Putamen (tissue), 1 donor: Measurements from ENCODE around the gene APOBEC3B.
"Not testable (repeated sequence)": the region's sequence is repeated elsewhere in the genome, so short reads cannot be mapped to it uniquely, and the experiment has no call there.

Source experiments
- DNase-seq: peaks from one replicate; pipeline ENCODE4 v3.0.0-alpha.2; 2016; ENCODE audit warnings: low spot score

Gene APOBEC3B

DNA sequence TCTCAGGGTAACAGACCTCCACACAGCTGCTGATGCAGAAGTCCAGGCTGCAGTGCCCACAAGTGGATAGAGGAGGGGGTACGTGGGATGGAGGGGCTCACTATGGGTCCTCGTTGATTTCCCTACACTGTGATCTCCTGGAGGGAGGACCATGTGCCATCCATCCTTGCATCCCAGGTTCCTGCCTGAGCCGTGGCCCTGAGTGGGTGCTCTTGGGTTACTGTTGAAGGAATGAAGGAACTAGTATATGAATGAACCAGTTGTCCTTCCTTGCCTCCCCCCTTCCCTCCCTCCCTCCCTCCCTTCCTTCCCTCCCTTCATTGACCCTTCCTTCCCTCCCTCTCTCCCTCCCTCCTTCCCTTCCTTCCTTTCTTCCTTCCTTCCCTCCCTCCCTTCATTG is 15.4 kb downstream of the APOBEC3B start:
- no peak for DNase-seq

DNA sequence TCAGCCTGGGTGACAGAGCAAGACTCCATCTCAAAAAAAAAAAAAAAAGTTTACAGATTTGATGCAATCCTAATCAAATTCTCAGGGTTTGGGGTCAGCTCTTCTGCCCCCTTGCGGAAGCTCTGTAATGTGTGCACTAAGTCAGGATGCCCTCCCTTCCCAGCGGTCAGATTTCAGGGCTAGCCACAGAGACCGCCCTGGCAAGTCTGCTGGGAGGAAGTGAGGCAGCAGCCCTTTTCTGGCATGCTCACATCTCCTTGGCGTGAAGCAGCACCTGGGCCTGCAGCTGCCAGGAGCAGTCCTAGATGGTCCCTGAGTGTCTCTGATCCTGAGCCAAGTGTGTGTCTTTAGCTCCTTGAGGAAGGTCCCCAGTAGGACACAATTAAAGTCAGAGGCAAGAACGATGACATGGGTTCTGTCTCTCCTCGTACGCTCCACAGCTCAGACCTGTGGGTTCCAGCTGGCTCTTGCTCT is 21.1 kb downstream of the APOBEC3B start:
- DNase-seq = peak; percentile 53

DNA sequence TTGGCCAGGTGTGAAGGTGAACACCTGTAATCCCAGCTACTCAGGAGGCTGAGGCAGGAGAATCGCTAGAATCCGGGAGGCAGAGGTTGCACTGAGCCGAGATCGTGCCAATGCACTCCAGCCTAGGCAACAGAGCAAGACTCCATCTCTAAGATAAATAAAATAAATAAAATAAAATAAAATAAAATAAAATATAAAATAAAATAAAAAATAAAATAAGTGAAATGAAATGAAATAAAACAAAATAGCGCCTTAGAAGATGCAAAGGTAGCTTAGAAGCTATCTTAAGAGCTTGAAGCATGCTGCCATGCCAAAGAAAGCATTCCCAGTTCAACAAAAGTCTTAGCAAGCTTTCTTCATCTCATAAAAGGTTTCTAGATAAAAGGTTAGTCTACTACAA is 25.0 kb downstream of the APOBEC3B start:
- DNase-seq = no peak

DNA sequence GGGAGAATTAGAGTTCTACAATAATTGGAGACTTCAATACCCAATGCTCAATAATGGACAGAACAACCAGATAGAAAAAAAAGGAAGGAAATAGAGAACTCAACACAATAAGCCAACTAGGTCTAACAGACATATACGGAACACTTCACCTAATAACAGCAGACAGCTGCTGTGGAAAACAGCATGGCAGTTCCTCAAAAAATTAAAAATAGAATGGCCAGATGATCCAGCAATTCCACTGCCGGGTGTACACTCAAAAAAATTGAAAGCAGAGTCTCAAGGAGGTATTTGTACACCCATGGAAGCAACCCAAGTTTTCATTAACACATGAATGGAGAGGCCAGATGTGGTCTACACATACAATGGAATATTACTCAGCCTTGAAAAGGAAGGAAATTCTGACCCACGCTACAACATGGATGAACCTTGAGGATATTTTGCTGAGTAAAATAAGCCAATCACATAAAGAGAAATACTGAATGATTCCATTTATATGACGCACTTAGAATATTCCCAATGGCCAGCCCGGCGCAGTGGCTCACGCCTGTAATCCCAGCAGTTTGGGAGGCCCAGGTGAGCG is 26.2 kb downstream of the APOBEC3B start:
- DNase-seq = not testable (repeated sequence)

DNA sequence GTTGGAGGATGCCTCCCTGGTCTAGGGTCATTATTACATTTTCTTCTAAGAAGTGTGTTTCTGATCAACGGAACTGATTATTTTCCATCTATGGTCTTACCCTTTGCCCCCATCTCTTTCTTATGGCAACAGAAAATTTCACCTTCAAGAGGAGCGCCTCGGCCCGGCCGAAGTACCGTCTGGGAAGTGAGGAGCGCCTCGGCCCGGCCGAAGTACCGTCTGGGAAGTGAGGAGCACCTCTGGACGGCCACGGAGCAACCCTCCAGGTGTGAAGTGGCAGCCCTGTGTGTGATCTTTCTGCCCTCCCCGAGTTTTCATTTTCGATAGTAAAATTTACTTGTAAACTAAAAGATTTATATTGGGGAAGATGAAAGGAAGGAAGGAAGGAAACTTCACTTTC is 28.8 kb downstream of the APOBEC3B start:
- no peak for DNase-seq

DNA sequence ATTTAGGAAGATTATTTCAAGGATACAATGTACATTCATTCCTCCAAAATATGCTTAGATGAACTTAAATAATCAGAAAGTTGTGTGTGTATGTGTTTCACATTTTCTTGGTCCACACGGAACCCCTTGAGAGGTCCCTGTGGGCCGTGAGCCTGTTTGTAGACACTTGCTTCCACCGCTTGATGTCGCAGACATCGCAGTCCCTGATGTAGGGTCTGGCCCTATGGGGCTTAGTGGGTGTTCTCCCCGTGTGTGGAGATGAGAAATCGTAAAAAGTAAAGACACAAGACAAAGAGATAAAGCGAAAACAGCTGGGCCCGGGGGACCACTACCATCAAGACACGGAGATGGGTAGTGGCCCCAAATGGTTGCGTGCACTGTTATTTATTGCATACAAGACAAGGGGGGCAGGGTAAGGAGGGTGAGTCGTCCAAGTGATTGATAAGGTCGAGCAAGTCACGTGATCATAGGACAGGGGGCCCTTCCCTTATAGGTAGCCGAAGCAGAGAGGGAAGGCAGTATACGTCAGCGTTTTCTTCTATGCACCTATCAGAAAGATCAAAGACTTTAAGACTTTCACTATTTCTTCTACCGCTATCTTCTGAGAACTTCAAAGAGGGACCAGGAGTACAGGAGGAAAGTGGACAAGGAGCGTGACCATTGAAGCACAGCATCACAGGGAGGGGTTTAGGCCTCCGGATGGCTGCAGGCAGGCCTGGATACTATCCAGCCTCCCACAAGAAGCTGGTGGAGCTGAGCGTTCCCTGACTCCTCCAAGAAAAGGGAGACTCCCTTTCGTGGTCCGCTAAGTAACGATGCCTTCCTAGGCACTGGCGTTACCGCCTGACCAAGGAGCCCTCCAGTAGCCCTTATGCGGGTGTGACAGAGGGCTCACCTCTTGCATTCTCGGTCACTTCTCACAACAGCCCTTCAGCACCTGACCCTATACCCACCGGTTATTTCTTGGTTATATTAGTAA is 30.7 kb downstream of the APOBEC3B start:
- DNase-seq = no peak

DNA sequence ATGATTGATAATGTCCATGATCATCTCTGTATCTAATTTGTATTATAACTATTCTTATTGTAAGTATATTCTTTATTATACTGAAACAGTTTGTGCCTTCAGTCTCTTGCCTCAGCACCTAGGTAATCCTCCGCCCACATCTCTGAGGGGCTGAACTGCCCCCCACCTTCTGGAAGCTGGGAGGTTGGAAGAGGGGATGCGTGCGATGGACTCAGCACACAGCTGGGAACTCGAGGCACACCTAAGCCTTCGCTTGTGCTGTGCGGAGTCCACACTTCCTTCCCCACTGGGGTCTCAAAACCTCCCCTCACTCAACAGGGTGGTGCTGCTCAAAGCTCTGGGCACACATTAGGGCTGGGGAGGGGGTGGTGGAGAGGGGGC is 31.4 kb downstream of the APOBEC3B start:
- DNase-seq = not testable (repeated sequence)

DNA sequence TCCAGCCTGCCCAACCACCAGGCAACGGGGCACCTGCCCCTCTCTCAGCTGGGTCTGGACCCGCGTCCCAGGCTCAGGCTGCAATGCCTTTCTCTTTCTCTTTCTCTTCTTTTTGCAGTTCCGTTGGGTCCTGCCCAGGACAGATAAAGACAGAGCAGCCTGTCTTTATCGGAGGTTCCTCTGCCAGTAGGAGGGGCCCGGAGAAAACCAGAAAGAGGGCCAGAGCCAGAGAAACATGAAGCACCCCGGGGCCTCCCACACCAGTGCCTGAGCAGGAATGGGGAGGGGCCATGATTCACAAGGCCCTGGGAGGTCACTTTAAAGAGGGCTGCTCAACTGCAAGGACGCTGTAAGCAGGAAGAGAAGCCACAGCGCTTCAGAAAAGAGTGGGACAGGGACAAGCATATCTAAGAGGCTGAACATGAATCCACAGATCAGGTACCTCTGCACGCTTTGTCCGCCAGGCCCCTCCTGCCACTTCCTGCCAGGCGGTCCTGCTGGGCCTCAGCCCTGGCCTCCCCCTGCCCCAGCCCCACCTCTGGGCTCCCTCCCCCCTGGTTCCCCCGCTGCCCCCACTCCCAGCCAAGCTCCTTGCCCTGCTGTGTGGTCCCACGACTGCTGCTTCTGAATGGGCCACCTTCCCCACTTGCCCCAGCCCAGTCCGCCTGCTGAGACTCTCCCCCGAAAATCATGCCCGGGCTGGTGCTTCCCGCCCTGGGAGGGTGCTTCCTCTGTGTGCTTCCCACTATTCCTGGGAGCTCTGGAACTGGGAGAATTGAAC is 32.0 kb downstream of the APOBEC3B start, which contains the start of gene APOBEC3C:
TSS of gene APOBEC3C (plus strand) at position 316 of the 781 bp plus-strand sequence. CDS start at position 422, 106 bp downstream.
- DNase-seq = peak; percentile 21

DNA sequence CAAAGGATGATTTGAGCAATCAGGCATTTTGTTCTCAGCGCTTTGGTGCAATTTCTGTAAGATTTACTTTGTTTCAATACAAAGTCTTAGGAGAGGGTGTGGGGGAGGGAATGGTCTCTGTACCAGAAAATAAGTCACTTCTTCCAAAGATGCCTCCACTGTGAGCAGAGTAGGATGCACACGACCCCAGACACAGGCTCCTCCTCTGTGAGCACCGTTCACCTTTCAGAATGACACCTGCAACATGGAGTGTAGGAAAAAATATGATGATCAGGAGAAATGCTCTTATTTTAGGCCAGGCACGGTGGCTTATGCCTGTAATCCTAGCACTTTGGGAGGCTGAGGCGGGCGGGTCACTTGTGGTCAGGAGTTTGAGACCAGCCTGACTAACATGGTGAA is 32.6 kb downstream of the APOBEC3B start:
- not testable (repeated sequence) for DNase-seq

DNA sequence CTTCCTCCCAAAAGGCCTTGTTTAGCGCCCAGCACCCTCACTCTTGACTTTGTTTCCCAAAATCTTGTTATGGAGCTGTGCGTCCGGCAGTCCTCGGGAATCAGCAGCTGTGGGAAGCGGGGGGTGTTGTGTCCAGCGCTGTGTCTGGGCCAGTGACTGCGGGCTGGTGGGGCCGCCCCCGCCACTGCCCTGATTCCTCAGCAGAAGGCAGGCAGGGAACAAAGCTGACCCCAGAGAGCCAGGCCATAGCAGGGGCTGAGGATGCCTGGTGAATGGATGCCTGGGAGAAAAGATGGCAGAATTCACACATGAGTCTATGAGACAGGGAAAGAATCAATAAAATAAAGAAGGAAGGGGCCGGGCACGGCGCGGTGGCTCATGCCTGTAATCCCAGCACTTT is 34.4 kb downstream of the APOBEC3B start:
- DNase-seq = no peak

DNA sequence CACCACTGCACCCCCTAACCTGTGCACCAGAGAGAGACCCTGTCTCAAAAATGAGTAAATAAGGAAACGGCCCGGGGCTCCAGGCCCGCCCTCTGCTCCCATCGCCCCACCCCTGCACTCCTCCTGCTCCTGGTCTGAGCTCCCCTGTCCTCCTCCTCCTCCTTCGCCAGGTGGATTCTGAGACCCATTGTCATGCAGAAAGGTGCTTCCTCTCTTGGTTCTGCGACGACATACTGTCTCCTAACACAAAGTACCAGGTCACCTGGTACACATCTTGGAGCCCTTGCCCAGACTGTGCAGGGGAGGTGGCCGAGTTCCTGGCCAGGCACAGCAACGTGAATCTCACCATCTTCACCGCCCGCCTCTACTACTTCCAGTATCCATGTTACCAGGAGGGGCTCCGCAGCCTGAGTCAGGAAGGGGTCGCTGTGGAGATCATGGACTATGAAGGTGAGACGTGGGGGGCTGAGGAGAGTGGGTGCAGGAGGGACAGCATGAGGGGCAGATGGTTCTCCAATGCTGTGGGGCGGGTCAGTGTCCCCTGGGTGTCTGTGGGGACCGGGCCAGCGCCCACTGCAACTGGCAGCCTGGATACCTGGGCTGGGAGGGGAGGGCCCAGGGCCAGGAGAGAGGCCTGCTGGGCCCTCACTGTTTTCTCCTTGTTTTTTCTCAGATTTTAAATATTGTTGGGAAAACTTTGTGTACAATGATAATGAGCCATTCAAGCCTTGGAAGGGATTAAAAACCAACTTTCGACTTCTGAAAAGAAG is 35.6 kb downstream of the APOBEC3B start:
- DNase-seq = no peak

DNA sequence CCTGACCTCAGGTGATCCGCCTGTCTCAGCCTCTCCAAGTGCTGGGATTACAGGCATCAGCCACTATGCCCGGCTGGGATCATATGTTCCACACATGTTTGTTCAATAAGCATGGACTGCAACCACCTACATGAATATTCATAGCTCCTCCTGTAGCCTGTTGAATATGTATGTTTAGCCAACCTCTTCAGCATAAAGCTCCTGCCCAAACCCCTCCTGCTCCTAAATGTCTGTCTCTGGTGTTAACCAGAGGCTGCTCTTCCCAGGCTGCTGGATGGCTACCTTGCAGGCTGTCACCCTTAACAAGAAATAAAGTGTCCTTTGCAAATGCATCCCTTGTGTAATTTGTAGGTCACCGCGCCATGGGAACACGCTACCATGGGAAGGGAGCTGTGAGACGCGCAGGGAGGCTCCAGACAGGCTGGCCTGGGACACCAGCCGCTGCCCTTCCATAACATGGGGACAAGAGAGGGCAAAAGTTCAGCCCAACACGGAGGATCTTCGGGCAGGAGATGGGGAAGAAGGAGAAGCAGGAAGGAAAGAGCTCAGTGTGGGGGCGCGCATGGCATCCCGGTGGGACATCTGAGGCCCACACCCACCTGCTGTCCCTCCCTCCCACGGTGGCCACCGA is 38.0 kb downstream of the APOBEC3B start:
- DNase-seq = not testable (repeated sequence)

DNA sequence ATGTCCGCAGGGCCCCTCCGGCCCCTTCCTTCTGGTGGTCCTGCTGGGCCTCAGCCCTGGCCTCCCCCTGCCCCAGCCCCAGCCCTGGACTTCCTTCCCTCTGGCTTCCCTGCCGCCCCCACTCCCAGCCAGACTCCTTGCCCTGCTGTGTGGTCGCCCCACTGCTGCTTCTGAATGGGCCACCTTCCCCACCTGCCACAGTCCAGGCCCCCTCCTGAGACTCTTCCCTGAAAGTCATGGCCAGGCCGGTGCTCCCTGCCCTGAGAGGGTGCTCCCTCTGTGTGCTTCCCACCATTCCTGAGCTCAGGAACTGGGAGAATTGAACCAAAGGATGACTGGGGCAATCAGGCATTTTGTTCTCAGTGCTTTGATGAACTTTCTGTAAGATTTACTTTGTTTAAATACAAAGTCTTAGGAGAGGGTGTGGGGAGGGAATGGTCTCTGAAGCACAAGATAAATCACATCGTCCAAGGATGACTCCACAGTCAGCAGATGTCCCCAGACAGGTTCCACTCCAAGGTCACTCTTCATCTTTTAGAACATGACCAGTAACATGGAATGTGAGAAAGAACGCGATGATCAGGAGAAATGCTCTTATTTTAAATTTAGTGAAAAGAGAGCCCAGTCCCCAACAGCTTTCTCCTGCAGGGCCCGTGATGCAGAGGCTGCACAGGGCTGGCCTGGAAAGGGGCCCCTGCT is 39.6 kb downstream of the APOBEC3B start:
- no peak for DNase-seq

DNA sequence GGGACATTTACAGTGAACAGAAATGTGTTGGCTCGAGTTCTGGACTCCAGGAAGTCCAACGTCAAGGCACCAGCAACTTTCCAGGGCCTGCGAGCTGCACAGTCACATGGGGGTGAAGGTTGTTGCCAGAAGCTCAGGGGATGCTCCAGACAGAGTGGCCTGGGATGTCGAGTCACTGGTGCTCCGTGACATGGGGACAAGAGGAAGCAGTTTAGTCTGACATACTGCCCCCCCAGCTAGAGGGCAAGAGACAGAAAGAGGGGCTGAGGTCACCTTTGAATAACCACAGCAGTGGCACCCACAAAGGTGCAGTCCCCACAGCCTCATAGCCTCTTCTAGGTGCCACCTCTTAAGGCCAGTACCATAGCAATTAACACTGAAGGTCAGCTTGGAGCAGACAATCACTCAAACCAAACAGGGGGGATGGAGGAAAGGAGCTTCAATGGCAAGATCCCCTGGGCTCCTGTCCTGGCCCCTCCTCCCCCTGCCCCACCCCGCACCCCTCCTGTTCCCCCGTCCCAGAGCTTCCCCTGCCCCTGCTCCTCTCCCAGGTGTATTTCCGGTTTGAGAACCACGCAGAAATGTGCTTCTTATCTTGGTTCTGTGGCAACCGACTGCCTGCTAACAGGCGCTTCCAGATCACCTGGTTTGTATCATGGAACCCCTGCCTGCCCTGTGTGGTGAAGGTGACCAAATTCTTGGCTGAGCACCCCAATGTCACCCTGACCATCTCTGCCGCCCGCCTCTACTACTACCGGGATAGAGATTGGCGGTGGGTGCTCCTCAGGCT is 42.6 kb downstream of the APOBEC3B start:
- DNase-seq = no peak

DNA sequence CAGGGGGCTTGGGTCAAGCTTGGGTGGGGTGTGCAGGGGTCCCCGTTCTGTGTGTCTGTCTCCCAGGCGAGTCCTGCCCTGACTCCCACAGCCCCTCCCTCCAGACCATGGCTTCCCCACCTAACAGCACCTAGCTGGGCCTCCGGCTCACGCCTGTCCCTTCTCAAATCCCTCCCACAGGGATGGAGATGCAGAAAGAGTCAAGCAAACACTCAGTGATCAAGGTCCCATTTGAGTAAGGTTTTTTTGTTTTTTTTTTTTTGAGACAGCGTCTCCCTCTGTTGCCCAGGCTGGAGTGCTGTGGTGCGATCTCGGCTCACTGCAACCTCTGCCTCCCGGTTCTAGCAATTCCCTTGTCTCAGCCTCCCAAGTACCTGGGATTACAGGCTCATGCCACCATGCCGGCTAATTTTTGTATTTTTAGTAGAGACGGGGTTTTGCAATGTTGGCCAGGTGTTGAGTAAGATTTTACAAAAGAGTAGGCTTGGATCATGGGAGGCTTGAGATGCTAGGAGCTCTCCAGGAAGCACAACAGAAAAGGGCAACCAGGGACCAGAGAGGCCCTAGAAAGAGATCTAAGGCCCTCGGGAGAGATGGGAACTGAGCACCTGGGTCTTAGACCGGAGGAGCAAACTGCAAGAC is 44.5 kb downstream of the APOBEC3B start:
- no peak for DNase-seq

DNA sequence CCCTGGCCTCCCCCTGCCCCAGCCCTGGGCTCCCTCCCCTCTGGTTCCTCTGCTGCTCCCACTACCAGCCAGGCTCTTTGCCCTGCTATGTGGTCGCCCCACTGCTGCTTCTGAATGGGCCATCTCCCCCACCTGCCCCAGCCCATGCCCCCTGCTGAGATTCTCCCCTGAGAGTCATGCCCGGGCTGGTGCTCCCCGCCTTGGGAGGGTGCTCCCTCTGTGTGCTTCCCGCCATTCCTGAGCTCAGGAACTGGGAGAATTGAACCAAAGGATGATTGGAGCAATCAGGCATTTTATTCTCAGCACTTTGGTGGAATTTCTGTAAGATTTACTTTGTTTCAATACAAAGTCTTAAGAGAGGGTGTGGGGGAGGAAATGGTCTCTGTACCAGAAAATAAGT is 45.6 kb downstream of the APOBEC3B start:
- no peak for DNase-seq

DNA sequence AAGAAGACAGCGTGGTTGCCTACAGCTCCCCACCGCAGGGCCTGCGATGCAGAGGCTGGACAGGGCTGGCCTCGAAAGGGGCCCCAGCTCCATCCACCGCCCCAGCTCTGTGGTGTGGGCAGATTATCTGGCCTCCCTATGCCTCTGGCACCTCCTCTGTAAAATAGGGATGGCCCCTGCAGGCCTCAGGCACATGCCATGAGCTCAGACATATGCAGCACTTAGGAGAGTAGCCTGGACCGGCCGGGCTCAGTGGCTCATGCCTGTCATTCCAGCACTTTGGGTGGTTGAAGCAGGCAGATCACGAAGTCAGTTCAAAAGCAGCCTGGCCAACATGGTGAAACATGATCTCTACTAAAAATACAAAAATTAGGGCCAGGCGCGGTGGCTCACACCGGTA is 46.1 kb downstream of the APOBEC3B start:
- no peak for DNase-seq

DNA sequence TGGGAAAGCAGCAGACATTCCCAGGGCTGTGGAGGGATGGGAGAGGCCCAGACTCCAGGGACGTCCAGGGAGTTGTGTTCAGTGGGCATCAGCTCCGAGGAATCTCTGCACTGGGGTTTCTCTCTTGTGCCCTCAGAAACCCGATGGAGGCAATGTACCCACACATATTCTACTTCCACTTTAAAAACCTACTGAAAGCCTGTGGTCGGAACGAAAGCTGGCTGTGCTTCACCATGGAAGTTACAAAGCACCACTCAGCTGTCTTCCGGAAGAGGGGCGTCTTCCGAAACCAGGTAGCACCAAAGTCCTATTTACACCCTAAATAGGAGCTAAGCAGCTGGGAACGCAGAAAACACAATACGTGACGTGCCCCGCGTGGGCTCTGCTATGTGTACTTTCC is 47.1 kb downstream of the APOBEC3B start:
- no peak for DNase-seq

DNA sequence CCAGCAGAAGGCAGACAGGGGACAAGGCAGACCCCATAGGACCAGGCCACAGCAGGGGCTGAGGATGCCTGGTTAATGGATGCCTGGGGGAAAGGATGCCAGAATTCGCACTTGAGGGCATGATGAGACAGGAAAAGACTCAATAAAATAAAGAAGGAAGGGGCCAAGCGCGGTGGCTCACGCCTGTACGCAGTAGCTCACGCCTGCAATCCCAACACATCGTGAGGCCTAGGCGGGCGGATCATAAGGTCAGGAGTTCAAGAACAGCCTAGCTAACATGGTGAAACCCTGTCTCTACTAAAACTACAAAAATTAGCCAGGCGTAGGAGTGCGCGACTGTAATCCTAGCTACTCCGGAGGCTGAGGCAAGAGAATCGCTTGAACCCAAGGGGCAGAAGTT is 48.6 kb downstream of the APOBEC3B start:
- DNase-seq = no peak
